Naive thymus-derived CD4-positive, alpha-beta T cell (primary cell): ENCODE measurements around the gene SV2C. TPM values are rescaled to one million over a fixed set of nuclear protein-coding genes. Genes with fewer than 3 reads are reported as not detected.
A peak's percentile ranks its signal among the peaks of the same experiment; 100 is the strongest.

Experiments used
- ATAC-seq: fragments of 150-1000 bp; cut with Tn5 transposase; 2 replicates; pipeline ENCODE4 v1.10.0; 2021; ENCODE audit warnings: mild to moderate bottlenecking, moderate library complexity
- CTCF ChIA-PET: fragments of 350-600 bp; sonication (Branson Sonifier 250); formaldehyde crosslinking; loops from one replicate; lab custom pipeline; 2021; ENCODE audit warnings: antibody characterized with exemption; lab: Charles Lee
- POLR2A ChIA-PET: fragments of 350-600 bp; sonication (Branson Sonifier 250); formaldehyde crosslinking; loops from one replicate; lab custom pipeline; 2021; ENCODE audit warnings: antibody characterized with exemption, inconsistent platforms; lab: Charles Lee
- DNase-seq, 9 donors: peaks; one replicate each; pipeline versions ENCODE4 v3.0.0 to v3.0.0-alpha.2; 2020 to 2022; ENCODE audit warnings: mixed read lengths in 1 of 9
- H3K27ac ChIP-seq: one replicate; pipeline ENCODE4 v1.7.0; 2013; ENCODE audit warnings: mild to moderate bottlenecking, low read depth, low read length, moderate library complexity
- H3K27me3 ChIP-seq, 2 donors: one replicate each; pipeline ENCODE4 v1.7.0; 2013; ENCODE audit warnings: low read length in 2 of 2, mild to moderate bottlenecking in 2 of 2, moderate library complexity in 2 of 2; ENCODE audit not compliant: control insufficient read depth in 2 of 2, insufficient read depth in 2 of 2
- H3K36me3 ChIP-seq, 3 experiments: 1 replicate in 2 of 3; 2 replicates in 1 of 3; pipeline ENCODE4 v1.7.0; 2013; ENCODE audit warnings: low read length in 3 of 3, mild to moderate bottlenecking in 3 of 3, moderate library complexity in 1 of 3; ENCODE audit not compliant: insufficient read depth in 3 of 3, control insufficient read depth in 2 of 3
- H3K4me1 ChIP-seq, 2 donors: one replicate each; pipeline ENCODE4 v1.7.0; 2013; ENCODE audit warnings: low read length in 2 of 2, mild to moderate bottlenecking in 2 of 2, moderate library complexity in 1 of 2; ENCODE audit not compliant: control insufficient read depth in 2 of 2, insufficient read depth in 2 of 2
- H3K4me3 ChIP-seq: 2 replicates; pipeline ENCODE4 v1.7.0; 2013; ENCODE audit warnings: mild to moderate bottlenecking, low read length
- H3K9me3 ChIP-seq, 3 experiments: 1 replicate in 2 of 3; 2 replicates in 1 of 3; pipeline ENCODE4 v1.7.0; 2013; ENCODE audit warnings: low read length in 3 of 3; ENCODE audit not compliant: control insufficient read depth in 2 of 3
- H3K27ac Mint-ChIP-seq, 9 donors: one replicate each; pipeline ENCODE4 v1.8.0; 2020 to 2022; ENCODE audit warnings: mixed read lengths in 9 of 9, mild to moderate bottlenecking in 8 of 9, moderate library complexity in 5 of 9, inconsistent platforms in 2 of 9
- H3K27me3 Mint-ChIP-seq, 5 donors: one replicate each; pipeline ENCODE4 v1.8.0; 2021 to 2022; ENCODE audit warnings: mixed read lengths in 5 of 5, mild to moderate bottlenecking in 1 of 5
- H3K36me3 Mint-ChIP-seq, 5 donors: one replicate each; pipeline ENCODE4 v1.8.0; 2020 to 2022; ENCODE audit warnings: mixed read lengths in 5 of 5, mild to moderate bottlenecking in 3 of 5, inconsistent platforms in 1 of 5
- H3K4me1 Mint-ChIP-seq, 7 donors: one replicate each; pipeline ENCODE4 v1.8.0; 2020 to 2022; ENCODE audit warnings: mixed read lengths in 7 of 7, mild to moderate bottlenecking in 3 of 7, inconsistent platforms in 1 of 7
- H3K4me3 Mint-ChIP-seq, 10 donors: one replicate each; pipeline ENCODE4 v1.8.0; 2020 to 2022; ENCODE audit warnings: mild to moderate bottlenecking in 10 of 10, mixed read lengths in 10 of 10, moderate library complexity in 6 of 10, inconsistent platforms in 2 of 10
- H3K9me3 Mint-ChIP-seq, 11 donors: one replicate each; pipeline ENCODE4 v1.8.0; 2020 to 2022; ENCODE audit warnings: mixed read lengths in 11 of 11, mild to moderate bottlenecking in 4 of 11, inconsistent platforms in 1 of 11, moderate library complexity in 1 of 11
- intact Hi-C, 2 donors: fragments of 100-400 bp; cut with micrococcal nuclease; formaldehyde crosslinking; loops; one replicate each; pipeline ENCODE4 v1.15.1; 2023
- polyA plus RNA-seq, 2 donors: library from polyadenylated mRNA; unstranded; fragments of 300-500 nt; fragmentation: Illumina TruSeq; gene quantifications; one replicate each; pipeline ENCODE4 v1.2.3, GENCODE V29; 2021
- total RNA-seq, 6 experiments: library from RNA in 5 of 6; stranded (reverse) in 5 of 6; gene quantifications; 1 replicate in 5 of 6; 2 replicates in 1 of 6; pipeline ENCODE4 v1.2.3 and lab custom pipeline; 2021 to 2026

SV2C gene
- total and polyA plus RNA-seq, 7 experiments from 2014 or later: not detected

GRCh38 chr5:76264681-76265080 is 181.5 kb downstream of the SV2C start:
- H3K4me3 Mint-ChIP-seq: no peak overlapping the region
- CTCF ChIA-PET: interaction anchor here (0.7 kb wide), 1 partner anchor 278 kb away, joined by 3 read pairs; no protein-coding TSS in a partner anchor

GRCh38 chr5:76269259-76269931 is 186.2 kb downstream of the SV2C start:
- peaks cover 0 to 6% (median 0%) of the 10 kb centered on the region in 5 donors for H3K36me3 Mint-ChIP-seq
- CTCF ChIA-PET: interaction anchor here (0.7 kb wide), 1 partner anchor 40 kb away, joined by 3 read pairs; no protein-coding TSS in a partner anchor
- Histone ChIP-seq H3K27ac (no peak overlapping the region), H3K4me1 (no peaks in the 10 kb centered on the region), H3K36me3 (no peaks in the 10 kb centered on the region), H3K9me3 (no peaks in the 10 kb centered on the region), H3K27me3 (no peaks in the 10 kb centered on the region), H3K4me3 (no peak overlapping the region)
- intact Hi-C loops: loop anchor here in 1 of 2 donors (1.0 to 5.0 kb wide), 2 partner anchors 57 to 133 kb away; partner anchors contain the start of gene IQGAP2
- peak overlapping the region in 1 of 10 donors; percentile 77 for H3K4me3 Mint-ChIP-seq
- DNase-seq (peak in 1 of 9 donors; percentile 36), ATAC-seq (no peak)
- H3K9me3 Mint-ChIP-seq: peaks cover 0 to 4% (median 0%) of the 10 kb centered on the region in 11 donors
- peaks cover 0 to 42% (median 4%) of the 10 kb centered on the region in 7 donors for H3K4me1 Mint-ChIP-seq
- peaks cover 0 to 6% (median 4%) of the 10 kb centered on the region in 5 donors for H3K27me3 Mint-ChIP-seq
- peak overlapping the region in 1 of 9 donors; percentile 89 for H3K27ac Mint-ChIP-seq
- POLR2A ChIA-PET: no interaction called here

More at GRCh38 chr5:76264681-76265080, 181.5 kb downstream of the SV2C start:
- Histone ChIP-seq H3K36me3 (no peaks in the 10 kb centered on the region), H3K27me3 (no peaks in the 10 kb centered on the region), H3K9me3 (no peaks in the 10 kb centered on the region), H3K27ac (no peak overlapping the region), H3K4me1 (no peaks in the 10 kb centered on the region), H3K4me3 (no peak overlapping the region)
- no peak for DNase-seq
- Mint-ChIP-seq H3K9me3 (peaks cover 0 to 17% (median 11%) of the 10 kb centered on the region in 11 donors), H3K36me3 (peaks cover 0 to 20% (median 4%) of the 10 kb centered on the region in 5 donors), H3K27ac (no peak overlapping the region), H3K4me1 (peaks cover 0 to 28% (median 0%) of the 10 kb centered on the region in 7 donors), H3K27me3 (peaks cover 0 to 8% (median 4%) of the 10 kb centered on the region in 5 donors)
- intact Hi-C loops: loop anchor here in 1 of 2 donors (5.0 kb wide), 1 partner anchor 138 kb away; the partner anchor contains the start of gene IQGAP2
- POLR2A ChIA-PET: no interaction called here
- ATAC-seq: no peak

GRCh38 chr5:76269932-76270610 is 186.9 kb downstream of the SV2C start:
- Histone ChIP-seq H3K9me3 (no peaks in the 10 kb centered on the region), H3K27ac (no peak overlapping the region), H3K4me3 (no peak overlapping the region), H3K36me3 (no peaks in the 10 kb centered on the region), H3K4me1 (no peaks in the 10 kb centered on the region), H3K27me3 (no peaks in the 10 kb centered on the region)
- ChIA-PET CTCF (no interaction called here), POLR2A (no interaction called here)
- peak overlapping the region in 1 of 10 donors; percentile 77 for H3K4me3 Mint-ChIP-seq
- peaks cover 0 to 42% (median 4%) of the 10 kb centered on the region in 7 donors for H3K4me1 Mint-ChIP-seq
- ATAC-seq (peak; percentile 22), DNase-seq (peak in 1 of 9 donors; percentile 44)
- H3K9me3 Mint-ChIP-seq: peaks cover 0 to 4% (median 0%) of the 10 kb centered on the region in 11 donors
- intact Hi-C loops: loop anchor here in 1 of 2 donors (1.0 to 5.0 kb wide), 4 partner anchors 37 to 277 kb away; partner anchors contain the start of gene IQGAP2
- peaks cover 0 to 6% (median 4%) of the 10 kb centered on the region in 5 donors for H3K27me3 Mint-ChIP-seq
- peak overlapping the region in 1 of 9 donors; percentile 89 for H3K27ac Mint-ChIP-seq
- peaks cover 0 to 6% (median 0%) of the 10 kb centered on the region in 5 donors for H3K36me3 Mint-ChIP-seq

- Histone ChIP-seq H3K36me3 (no peaks in the 10 kb centered on the region), H3K27me3 (no peaks in the 10 kb centered on the region), H3K4me1 (no peaks in the 10 kb centered on the region), H3K4me3 (no peak overlapping the region), H3K27ac (no peak overlapping the region), H3K9me3 (no peaks in the 10 kb centered on the region)
- CTCF ChIA-PET: no interaction called here
- H3K4me3 Mint-ChIP-seq: no peak overlapping the region
- H3K9me3 Mint-ChIP-seq: peaks cover 0 to 4% (median 0%) of the 10 kb centered on the region in 11 donors
- peaks cover 0 to 39% (median 4%) of the 10 kb centered on the region in 7 donors for H3K4me1 Mint-ChIP-seq
- intact Hi-C loops: loop anchor here in 1 of 2 donors (5.0 kb wide), 2 partner anchors 35 to 275 kb away; no protein-coding TSS in a partner anchor
- peaks cover 0 to 4% (median 0%) of the 10 kb centered on the region in 5 donors for H3K27me3 Mint-ChIP-seq
- H3K27ac Mint-ChIP-seq: no peak overlapping the region
- ATAC-seq (no peak), DNase-seq (no peak)
- POLR2A ChIA-PET: no interaction called here
- H3K36me3 Mint-ChIP-seq: peaks cover 0 to 9% (median 0%) of the 10 kb centered on the region in 5 donors
Measured at GRCh38 chr5:76271836-76272235, 188.7 kb downstream of the SV2C start.

GRCh38 chr5:76273206-76273885 is 190.2 kb downstream of the SV2C start:
- no peak overlapping the region for H3K4me3 ChIP-seq
- Mint-ChIP-seq H3K27ac (peak overlapping the region in 1 of 9 donors; percentile 17), H3K4me1 (peaks cover 0 to 28% (median 4%) of the 10 kb centered on the region in 7 donors), H3K9me3 (peaks cover 0 to 4% (median 0%) of the 10 kb centered on the region in 11 donors), H3K4me3 (no peak overlapping the region), H3K27me3 (no peaks in the 10 kb centered on the region), H3K36me3 (peaks cover 0 to 7% (median 0%) of the 10 kb centered on the region in 5 donors)
- ATAC-seq: no peak
- H3K27me3 ChIP-seq: no peaks in the 10 kb centered on the region
- H3K27ac ChIP-seq: no peak overlapping the region
- H3K4me1 ChIP-seq: no peaks in the 10 kb centered on the region
- POLR2A ChIA-PET: no interaction called here
- no peaks in the 10 kb centered on the region for H3K9me3 ChIP-seq
- DNase-seq: no peak
- CTCF ChIA-PET: no interaction called here
- no peaks in the 10 kb centered on the region for H3K36me3 ChIP-seq
- intact Hi-C loops: loop anchor here in 1 of 2 donors (5.0 kb wide), 2 partner anchors 34 to 274 kb away; no protein-coding TSS in a partner anchor

- Histone ChIP-seq H3K27me3 (no peaks in the 10 kb centered on the region), H3K4me3 (no peak overlapping the region), H3K9me3 (no peaks in the 10 kb centered on the region), H3K36me3 (no peaks in the 10 kb centered on the region), H3K27ac (no peak overlapping the region), H3K4me1 (no peaks in the 10 kb centered on the region)
- POLR2A ChIA-PET: no interaction called here
- H3K4me1 Mint-ChIP-seq: peaks cover 0 to 16% (median 4%) of the 10 kb centered on the region in 7 donors
- CTCF ChIA-PET: no interaction called here
- intact Hi-C loops: loop anchor here in 1 of 2 donors (5.0 kb wide), 2 partner anchors 33 to 273 kb away; no protein-coding TSS in a partner anchor
- no peak overlapping the region for H3K4me3 Mint-ChIP-seq
- H3K9me3 Mint-ChIP-seq: peaks cover 0 to 4% (median 0%) of the 10 kb centered on the region in 11 donors
- peaks cover 0 to 5% (median 0%) of the 10 kb centered on the region in 5 donors for H3K36me3 Mint-ChIP-seq
- no peaks in the 10 kb centered on the region for H3K27me3 Mint-ChIP-seq
- DNase-seq: no peak
- H3K27ac Mint-ChIP-seq: no peak overlapping the region
- ATAC-seq: no peak
Measured at GRCh38 chr5:76274571-76274970, 191.4 kb downstream of the SV2C start.
